AG10803 (cell line): ENCODE measurements around the gene CAMK1D.

ENCODE experiments used
- DNase-seq: peaks from one replicate; pipeline ENCODE4 v3.0.0; 2010; ENCODE audit warnings: low read depth
- H3K4me3 ChIP-seq: 2 replicates; pipeline ENCODE4 v1.5.1; 2011; ENCODE audit warnings: mild to moderate bottlenecking, low read length, control low read depth
- TF ChIP-seq, protein P1 (sequence below): conservative IDR thresholded peaks from 2 replicates; pipeline ENCODE4 v1.5.1; 2011; ENCODE audit warnings: mild to moderate bottlenecking, low read length, control low read depth, inconsistent platforms

Gene CAMK1D

DNA sequence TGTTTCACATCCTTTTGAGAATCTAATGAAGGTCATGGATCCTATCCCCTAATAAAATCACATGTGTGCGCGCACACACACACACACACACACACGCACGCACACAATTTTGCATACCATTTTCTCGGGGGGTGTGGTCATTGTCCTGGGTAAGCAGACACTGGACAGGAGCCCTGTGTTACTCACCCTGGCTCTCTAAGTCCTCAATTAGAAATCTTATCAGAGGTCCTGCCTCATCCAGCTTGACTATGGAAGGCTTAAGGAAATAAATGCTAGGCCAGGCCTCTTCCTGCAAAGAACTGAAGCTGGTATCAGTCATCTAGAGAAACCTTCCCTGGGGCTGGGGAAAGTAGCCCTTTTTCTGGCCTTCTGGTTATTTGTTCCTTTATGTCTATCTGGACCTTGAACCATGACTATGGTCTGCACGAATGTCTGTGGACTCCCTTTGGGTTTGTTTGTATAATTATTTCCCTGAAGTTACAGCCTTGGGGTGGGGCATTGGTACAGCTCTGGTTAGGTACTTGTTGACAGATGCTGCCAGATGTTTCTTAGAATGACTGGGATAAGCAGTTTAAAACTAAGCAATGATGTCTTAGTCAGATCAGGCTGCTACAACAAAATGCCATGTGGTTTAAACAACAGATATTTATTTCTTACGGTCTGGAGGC is 443.7 kb downstream of the CAMK1D start:
- no peak overlapping the region for H3K4me3 ChIP-seq

DNA sequence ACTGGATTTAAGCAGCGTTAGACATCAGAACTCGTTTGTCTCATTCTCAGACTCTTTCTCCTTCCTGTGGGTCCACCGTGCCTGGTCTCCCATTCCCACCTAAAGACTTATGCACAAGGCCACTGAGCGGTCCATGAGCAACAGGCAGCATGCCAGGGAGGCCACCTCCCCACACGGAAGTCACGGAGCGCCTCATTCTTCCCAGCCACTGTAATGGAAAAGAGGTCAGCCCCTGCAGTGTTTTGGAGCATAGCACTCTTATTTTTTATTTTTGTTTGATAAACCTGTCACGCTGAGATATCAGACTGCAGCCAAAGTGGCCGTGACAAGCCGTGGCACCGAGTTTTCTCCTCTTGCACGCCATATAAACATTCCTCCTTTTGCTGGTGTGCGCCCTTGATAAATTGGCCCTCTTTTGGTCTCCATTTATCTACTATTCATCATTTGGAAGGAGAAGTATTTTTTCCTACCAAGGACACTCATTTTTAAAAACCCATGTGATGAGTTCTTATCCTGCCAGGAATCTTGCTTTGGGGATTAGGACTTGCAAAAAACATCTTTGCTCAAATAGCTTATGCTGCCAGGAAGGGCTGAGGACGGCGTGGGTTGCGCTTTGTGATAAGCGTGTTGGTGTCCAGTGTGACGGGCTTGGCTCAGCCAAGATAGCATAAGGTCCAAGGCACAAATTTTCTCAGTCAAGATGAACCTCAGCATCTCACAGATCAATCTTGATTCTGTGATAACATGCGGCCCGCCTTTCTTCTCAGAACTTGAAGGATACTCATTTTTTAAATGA is 446.2 kb downstream of the CAMK1D start:
- DNase-seq, result no peak
- no peak overlapping the region for H3K4me3 ChIP-seq
- TF ChIP-seq, protein P1, sequence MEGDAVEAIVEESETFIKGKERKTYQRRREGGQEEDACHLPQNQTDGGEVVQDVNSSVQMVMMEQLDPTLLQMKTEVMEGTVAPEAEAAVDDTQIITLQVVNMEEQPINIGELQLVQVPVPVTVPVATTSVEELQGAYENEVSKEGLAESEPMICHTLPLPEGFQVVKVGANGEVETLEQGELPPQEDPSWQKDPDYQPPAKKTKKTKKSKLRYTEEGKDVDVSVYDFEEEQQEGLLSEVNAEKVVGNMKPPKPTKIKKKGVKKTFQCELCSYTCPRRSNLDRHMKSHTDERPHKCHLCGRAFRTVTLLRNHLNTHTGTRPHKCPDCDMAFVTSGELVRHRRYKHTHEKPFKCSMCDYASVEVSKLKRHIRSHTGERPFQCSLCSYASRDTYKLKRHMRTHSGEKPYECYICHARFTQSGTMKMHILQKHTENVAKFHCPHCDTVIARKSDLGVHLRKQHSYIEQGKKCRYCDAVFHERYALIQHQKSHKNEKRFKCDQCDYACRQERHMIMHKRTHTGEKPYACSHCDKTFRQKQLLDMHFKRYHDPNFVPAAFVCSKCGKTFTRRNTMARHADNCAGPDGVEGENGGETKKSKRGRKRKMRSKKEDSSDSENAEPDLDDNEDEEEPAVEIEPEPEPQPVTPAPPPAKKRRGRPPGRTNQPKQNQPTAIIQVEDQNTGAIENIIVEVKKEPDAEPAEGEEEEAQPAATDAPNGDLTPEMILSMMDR, result no peak

More for the DNA sequence above, 443.7 kb downstream of the CAMK1D start:
- DNase-seq, result no peak
- TF ChIP-seq, protein P1, result no peak

GRCh38 chr10:12796401-12797160 is 447.2 kb downstream of the CAMK1D start:
- no peak overlapping the region for H3K4me3 ChIP-seq
- TF ChIP-seq, protein P1, result no peak
- DNase-seq, result no peak

GRCh38 chr10:12797471-12798262 is 448.3 kb downstream of the CAMK1D start:
- no peak for DNase-seq
- no peak overlapping the region for H3K4me3 ChIP-seq
- TF ChIP-seq, protein P1, result no peak

GRCh38 chr10:12799144-12799543 is 449.8 kb downstream of the CAMK1D start:
- no peak for DNase-seq
- H3K4me3 ChIP-seq, result no peak overlapping the region
- TF ChIP-seq, protein P1, result no peak

DNA sequence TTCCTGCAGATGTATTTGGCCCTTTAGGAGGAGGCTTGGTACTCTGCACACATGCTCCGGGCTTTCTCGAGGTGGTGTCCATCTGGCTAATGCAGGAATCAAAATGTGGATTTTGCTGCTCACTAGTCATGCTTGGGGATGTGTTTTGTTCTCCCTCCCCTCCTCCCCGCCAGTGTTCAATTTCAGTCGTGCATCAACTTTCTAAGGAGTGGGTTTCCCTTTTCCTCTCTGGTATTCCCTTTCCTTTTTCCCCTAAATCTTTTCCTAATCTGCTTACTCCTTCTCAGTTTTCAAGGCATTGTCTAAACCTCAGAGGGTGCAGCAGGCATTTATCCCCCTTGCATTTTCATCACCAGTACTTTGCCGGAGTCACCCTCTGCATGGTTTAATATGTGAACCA is 450.4 kb downstream of the CAMK1D start:
- TF ChIP-seq, protein P1, result no peak
- DNase-seq, result no peak
- no peak overlapping the region for H3K4me3 ChIP-seq
